ENCODE data around the gene LIMS2.

LIMS2 gene

DNA sequence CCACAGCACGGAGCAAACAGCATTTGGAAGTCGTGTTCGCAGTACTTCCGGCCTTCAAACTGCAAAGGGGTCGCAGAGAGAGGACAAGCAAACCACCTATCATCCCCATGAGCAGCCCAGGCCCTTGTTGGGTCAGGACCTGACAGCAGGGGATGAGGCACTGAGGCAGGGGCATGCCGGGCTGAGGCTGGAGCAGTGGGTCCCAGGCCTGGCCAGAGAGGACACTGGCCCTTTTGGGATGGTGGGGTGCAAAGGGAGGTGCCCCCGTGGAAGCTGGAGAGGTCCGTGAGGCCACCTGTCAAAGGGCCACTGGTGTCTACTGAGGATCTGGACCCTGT is 20.5 kb downstream of the LIMS2 start:
- H3K27me3 ChIP-seq (ENCODE audit: control insufficient read depth, insufficient read depth, low read length), result no peaks in the 10 kb centered on the region
- H3K9me3 ChIP-seq (ENCODE audit: control insufficient read depth, insufficient read depth, low read length), result no peaks in the 10 kb centered on the region
- no peak overlapping the region for H3K27ac ChIP-seq (ENCODE audit: low read depth, low read length)
- no peaks in the 10 kb centered on the region for H3K36me3 ChIP-seq (ENCODE audit: control insufficient read depth, insufficient read depth, low read length)
- no peaks in the 10 kb centered on the region for H3K4me1 ChIP-seq (ENCODE audit: control insufficient read depth, insufficient read depth, low read length)
- H3K9ac ChIP-seq (ENCODE audit: low read depth, low read length), result no peak overlapping the region
- no peak overlapping the region for H3K4me3 ChIP-seq (ENCODE audit: low read depth, low read length)

DNA sequence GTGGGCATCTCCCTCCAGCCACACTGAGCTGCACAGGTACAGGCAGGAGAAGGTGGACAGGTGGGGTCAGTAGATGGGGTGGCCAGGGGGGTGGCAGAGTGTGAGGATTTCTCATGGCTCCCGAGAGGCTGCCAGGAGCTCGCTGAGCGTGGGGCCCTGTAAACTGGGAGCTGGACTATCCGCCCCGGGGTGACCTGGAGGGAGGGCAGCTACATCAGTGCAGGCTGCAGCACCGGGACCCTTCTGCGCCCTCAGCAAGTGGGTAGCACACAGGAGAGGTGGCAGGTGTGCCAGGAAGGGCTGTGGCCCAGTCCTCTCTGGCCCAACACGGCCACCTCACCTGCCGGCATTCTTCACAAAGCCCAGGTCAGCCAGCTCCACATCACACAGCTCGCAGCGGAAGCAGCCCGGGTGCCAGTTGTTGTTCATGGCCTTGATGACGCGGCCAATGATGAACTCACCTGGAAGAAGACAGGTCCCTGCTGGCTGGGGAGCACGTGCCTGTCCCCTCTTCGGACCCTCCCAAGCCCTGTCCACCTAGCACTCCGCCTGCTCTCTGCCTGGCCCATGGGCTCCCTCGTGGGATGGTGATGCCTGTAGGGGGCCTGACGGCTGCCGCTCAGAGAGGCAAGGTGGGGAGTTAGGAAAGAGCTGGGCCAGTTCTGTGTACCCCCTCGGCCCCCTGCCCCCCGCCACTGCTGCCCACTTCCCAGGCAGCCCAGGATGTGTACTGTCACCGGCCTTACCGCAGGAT is 21.1 kb downstream of the LIMS2 start:
- Histone ChIP-seq H3K9ac (ENCODE audit: low read depth, low read length) (no peak overlapping the region), H3K27ac (ENCODE audit: low read depth, low read length) (no peak overlapping the region), H3K27me3 (ENCODE audit: control insufficient read depth, insufficient read depth, low read length) (no peaks in the 10 kb centered on the region), H3K36me3 (ENCODE audit: control insufficient read depth, insufficient read depth, low read length) (no peaks in the 10 kb centered on the region), H3K4me1 (ENCODE audit: control insufficient read depth, insufficient read depth, low read length) (no peaks in the 10 kb centered on the region), H3K9me3 (ENCODE audit: control insufficient read depth, insufficient read depth, low read length) (no peaks in the 10 kb centered on the region), H3K4me3 (ENCODE audit: low read depth, low read length) (no peak overlapping the region)

DNA sequence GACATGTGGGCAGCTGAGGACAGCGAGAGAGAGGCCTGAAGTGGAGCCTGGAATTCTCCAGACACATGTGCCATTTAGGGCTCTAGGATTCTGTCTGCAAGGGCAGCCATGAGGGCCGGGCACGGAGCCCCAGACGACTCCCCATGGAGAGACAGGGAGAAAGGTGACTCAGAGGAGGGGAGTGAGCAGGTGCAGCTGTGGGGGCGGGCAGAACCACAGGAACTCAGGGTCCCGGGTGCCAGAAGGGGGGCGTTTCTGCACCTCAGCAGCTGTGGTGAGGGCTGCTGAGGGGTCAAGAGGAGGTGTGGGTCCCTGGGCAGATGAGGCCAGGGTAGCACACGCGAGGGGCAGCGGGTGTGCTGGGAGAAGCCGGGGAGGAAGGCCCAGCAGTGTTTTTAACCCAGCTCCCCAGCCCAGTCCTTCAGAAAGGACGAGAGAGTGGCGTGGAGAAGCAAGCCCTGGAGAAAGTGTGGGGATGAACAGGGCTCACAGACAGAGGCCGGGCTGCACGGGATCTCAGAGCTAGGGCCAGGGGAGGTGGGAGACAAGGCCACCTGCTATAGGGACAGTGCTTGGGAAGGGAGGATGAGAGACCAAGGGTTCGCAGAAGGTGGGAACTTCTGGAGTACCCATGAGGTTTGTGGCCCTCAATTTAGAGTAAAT is 21.8 kb downstream of the LIMS2 start:
- H3K9ac ChIP-seq (ENCODE audit: low read depth, low read length), result no peak overlapping the region
- no peaks in the 10 kb centered on the region for H3K4me1 ChIP-seq (ENCODE audit: control insufficient read depth, insufficient read depth, low read length)
- H3K4me3 ChIP-seq (ENCODE audit: low read depth, low read length), result no peak overlapping the region
- no peaks in the 10 kb centered on the region for H3K36me3 ChIP-seq (ENCODE audit: control insufficient read depth, insufficient read depth, low read length)
- no peak overlapping the region for H3K27ac ChIP-seq (ENCODE audit: low read depth, low read length)
- H3K9me3 ChIP-seq (ENCODE audit: control insufficient read depth, insufficient read depth, low read length), result no peaks in the 10 kb centered on the region
- no peaks in the 10 kb centered on the region for H3K27me3 ChIP-seq (ENCODE audit: control insufficient read depth, insufficient read depth, low read length)

DNA sequence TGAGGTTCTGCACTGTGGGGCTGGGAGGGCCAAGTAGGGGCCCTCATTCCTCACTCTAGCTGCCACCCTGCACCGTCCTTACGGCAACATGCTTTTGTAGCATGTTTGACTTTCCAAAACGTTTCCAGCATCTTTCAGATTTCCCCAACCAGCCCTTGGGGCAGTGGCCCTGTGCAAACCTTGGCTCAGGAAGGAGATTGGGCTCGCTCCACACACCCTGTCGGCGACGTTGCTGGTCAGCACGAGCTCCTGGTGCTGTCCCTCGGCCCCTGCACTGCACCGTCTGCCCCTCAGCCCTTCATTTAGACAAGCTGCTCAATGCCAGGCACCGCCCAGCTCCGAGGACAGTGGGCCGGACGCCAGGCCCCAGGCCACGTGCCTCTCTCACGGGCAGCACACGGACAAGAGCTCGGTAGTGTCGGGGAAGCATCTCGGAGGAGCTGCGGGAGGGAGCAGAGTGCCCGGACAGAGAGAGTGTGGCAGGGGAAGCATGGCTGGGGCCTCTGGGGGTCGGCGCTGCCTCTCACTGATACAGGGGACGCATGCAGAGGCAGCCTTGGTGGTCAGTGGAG is 22.5 kb downstream of the LIMS2 start:
- Histone ChIP-seq H3K4me3 (ENCODE audit: low read depth, low read length) (no peak overlapping the region), H3K9ac (ENCODE audit: low read depth, low read length) (no peak overlapping the region), H3K27ac (ENCODE audit: low read depth, low read length) (no peak overlapping the region), H3K27me3 (ENCODE audit: control insufficient read depth, insufficient read depth, low read length) (no peaks in the 10 kb centered on the region), H3K9me3 (ENCODE audit: control insufficient read depth, insufficient read depth, low read length) (no peaks in the 10 kb centered on the region), H3K36me3 (ENCODE audit: control insufficient read depth, insufficient read depth, low read length) (no peaks in the 10 kb centered on the region), H3K4me1 (ENCODE audit: control insufficient read depth, insufficient read depth, low read length) (no peaks in the 10 kb centered on the region)

DNA sequence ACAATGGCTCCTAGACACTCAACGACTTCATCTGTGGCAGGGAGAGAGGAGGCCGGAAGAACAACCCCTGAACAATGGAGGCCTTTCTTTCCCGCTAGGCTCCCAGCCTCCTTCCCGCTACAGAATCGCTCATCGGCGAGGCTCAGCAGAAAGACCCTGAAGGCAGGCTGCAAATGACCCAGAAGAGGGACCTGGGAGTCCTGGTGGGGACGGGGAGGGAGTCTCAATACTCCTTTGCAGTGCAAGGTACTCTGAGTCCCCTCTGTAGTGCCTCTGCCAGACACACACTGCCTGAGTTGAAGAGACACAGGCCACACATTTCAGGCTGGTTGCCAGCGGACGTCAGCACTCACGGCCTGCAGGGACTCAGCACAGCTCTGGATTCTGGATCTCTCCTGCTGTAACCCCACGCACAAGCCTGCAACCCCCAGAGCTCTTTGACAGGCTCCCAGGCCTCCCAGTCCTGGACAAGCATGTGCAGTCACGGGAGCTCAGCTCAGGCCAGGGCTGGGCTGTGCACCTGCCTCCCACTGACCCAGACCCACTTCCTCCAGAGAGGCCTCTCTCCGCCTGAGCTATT is 23.3 kb downstream of the LIMS2 start:
- no peaks in the 10 kb centered on the region for H3K4me1 ChIP-seq (ENCODE audit: control insufficient read depth, insufficient read depth, low read length)
- H3K4me3 ChIP-seq (ENCODE audit: low read depth, low read length), result no peak overlapping the region
- H3K9me3 ChIP-seq (ENCODE audit: control insufficient read depth, insufficient read depth, low read length), result no peaks in the 10 kb centered on the region
- no peak overlapping the region for H3K9ac ChIP-seq (ENCODE audit: low read depth, low read length)
- no peaks in the 10 kb centered on the region for H3K27me3 ChIP-seq (ENCODE audit: control insufficient read depth, insufficient read depth, low read length)
- no peak overlapping the region for H3K27ac ChIP-seq (ENCODE audit: low read depth, low read length)
- H3K36me3 ChIP-seq (ENCODE audit: control insufficient read depth, insufficient read depth, low read length), result no peaks in the 10 kb centered on the region

DNA sequence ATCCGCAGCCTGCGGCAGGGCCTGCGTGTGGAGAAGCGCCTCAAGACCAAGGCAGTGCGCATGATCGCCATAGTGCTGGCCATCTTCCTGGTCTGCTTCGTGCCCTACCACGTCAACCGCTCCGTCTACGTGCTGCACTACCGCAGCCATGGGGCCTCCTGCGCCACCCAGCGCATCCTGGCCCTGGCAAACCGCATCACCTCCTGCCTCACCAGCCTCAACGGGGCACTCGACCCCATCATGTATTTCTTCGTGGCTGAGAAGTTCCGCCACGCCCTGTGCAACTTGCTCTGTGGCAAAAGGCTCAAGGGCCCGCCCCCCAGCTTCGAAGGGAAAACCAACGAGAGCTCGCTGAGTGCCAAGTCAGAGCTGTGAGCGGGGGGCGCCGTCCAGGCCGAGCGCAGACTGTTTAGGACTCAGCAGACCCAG is 23.9 kb downstream of the LIMS2 start:
- Histone ChIP-seq H3K9ac (ENCODE audit: low read depth, low read length) (no peak overlapping the region), H3K27me3 (ENCODE audit: control insufficient read depth, insufficient read depth, low read length) (no peaks in the 10 kb centered on the region), H3K9me3 (ENCODE audit: control insufficient read depth, insufficient read depth, low read length) (no peaks in the 10 kb centered on the region), H3K36me3 (ENCODE audit: control insufficient read depth, insufficient read depth, low read length) (no peaks in the 10 kb centered on the region), H3K4me1 (ENCODE audit: control insufficient read depth, insufficient read depth, low read length) (no peaks in the 10 kb centered on the region), H3K27ac (ENCODE audit: low read depth, low read length) (no peak overlapping the region), H3K4me3 (ENCODE audit: low read depth, low read length) (no peak overlapping the region)

DNA sequence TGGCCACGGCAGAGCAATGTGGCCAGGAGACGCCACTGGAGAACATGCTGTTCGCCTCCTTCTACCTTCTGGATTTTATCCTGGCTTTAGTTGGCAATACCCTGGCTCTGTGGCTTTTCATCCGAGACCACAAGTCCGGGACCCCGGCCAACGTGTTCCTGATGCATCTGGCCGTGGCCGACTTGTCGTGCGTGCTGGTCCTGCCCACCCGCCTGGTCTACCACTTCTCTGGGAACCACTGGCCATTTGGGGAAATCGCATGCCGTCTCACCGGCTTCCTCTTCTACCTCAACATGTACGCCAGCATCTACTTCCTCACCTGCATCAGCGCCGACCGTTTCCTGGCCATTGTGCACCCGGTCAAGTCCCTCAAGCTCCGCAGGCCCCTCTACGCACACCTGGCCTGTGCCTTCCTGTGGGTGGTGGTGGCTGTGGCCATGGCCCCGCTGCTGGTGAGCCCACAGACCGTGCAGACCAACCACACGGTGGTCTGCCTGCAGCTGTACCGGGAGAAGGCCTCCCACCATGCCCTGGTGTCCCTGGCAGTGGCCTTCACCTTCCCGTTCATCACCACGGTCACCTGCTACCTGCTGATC is 24.4 kb downstream of the LIMS2 start:
- no peaks in the 10 kb centered on the region for H3K9me3 ChIP-seq (ENCODE audit: control insufficient read depth, insufficient read depth, low read length)
- H3K4me3 ChIP-seq (ENCODE audit: low read depth, low read length), result no peak overlapping the region
- H3K27ac ChIP-seq (ENCODE audit: low read depth, low read length), result no peak overlapping the region
- H3K4me1 ChIP-seq (ENCODE audit: control insufficient read depth, insufficient read depth, low read length), result no peaks in the 10 kb centered on the region
- H3K9ac ChIP-seq (ENCODE audit: low read depth, low read length), result no peak overlapping the region
- H3K27me3 ChIP-seq (ENCODE audit: control insufficient read depth, insufficient read depth, low read length), result no peaks in the 10 kb centered on the region
- H3K36me3 ChIP-seq (ENCODE audit: control insufficient read depth, insufficient read depth, low read length), result no peaks in the 10 kb centered on the region

DNA sequence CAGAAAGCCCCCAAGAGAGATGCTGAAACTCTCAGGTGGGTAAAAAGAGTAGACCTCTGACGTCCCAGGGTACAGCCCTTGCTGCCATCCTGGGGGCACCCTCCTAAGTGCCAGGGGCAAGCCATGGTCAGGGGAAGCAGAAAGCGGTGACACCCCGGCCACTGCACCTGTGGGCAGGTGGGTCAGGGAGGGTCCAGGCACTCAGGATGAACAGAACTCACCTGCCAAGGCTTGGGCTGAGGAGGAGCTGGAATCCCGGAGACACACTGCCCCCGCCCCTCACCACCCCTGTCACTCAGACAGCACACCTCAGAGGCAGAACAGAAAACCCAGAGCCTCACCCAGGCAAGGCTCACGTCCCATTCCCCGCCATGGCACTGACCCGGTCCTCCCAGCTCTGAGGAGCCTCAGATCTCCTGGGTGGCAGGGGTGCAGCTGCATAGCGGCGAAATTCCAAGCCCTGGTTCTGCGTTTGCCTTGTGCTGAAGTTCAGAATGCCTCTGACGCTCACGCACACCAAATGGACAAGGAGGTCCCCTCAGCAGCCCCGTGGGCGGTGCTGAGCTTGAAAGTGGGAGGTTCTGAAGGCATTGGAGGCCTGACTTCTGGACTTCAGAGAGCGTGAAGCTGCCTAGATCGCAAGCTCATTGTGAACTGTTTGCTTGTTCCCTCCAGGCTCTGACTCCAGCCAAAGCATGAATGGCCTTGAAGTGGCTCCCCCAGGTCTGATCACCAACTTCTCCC is 25.1 kb downstream of the LIMS2 start:
- H3K27ac ChIP-seq (ENCODE audit: low read depth, low read length), result no peak overlapping the region
- H3K36me3 ChIP-seq (ENCODE audit: control insufficient read depth, insufficient read depth, low read length), result no peaks in the 10 kb centered on the region
- H3K4me1 ChIP-seq (ENCODE audit: control insufficient read depth, insufficient read depth, low read length), result no peaks in the 10 kb centered on the region
- H3K9me3 ChIP-seq (ENCODE audit: control insufficient read depth, insufficient read depth, low read length), result no peaks in the 10 kb centered on the region
- no peaks in the 10 kb centered on the region for H3K27me3 ChIP-seq (ENCODE audit: control insufficient read depth, insufficient read depth, low read length)
- no peak overlapping the region for H3K4me3 ChIP-seq (ENCODE audit: low read depth, low read length)
- H3K9ac ChIP-seq (ENCODE audit: low read depth, low read length), result no peak overlapping the region

DNA sequence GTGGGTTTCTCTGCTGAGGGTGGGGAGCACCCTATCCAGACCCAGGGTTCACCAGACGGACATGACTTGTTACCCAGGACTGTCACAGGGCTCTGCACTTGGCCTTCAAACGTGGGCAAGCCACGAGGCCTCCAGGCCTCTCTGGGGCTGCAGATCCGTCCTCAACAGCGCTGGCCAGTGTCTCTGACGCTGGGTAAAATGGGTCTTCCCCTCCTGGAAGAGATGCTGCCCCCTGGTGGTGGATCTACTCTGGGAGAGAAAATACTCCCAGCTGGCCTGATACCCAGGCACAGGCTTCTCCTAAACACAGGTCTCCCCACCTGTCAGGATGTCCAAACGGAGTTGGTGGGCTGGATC is 25.7 kb downstream of the LIMS2 start:
- Histone ChIP-seq H3K4me3 (ENCODE audit: low read depth, low read length) (no peak overlapping the region), H3K9ac (ENCODE audit: low read depth, low read length) (no peak overlapping the region), H3K4me1 (ENCODE audit: control insufficient read depth, insufficient read depth, low read length) (no peaks in the 10 kb centered on the region), H3K9me3 (ENCODE audit: control insufficient read depth, insufficient read depth, low read length) (no peaks in the 10 kb centered on the region), H3K36me3 (ENCODE audit: control insufficient read depth, insufficient read depth, low read length) (no peaks in the 10 kb centered on the region), H3K27me3 (ENCODE audit: control insufficient read depth, insufficient read depth, low read length) (no peaks in the 10 kb centered on the region), H3K27ac (ENCODE audit: low read depth, low read length) (no peak overlapping the region)

DNA sequence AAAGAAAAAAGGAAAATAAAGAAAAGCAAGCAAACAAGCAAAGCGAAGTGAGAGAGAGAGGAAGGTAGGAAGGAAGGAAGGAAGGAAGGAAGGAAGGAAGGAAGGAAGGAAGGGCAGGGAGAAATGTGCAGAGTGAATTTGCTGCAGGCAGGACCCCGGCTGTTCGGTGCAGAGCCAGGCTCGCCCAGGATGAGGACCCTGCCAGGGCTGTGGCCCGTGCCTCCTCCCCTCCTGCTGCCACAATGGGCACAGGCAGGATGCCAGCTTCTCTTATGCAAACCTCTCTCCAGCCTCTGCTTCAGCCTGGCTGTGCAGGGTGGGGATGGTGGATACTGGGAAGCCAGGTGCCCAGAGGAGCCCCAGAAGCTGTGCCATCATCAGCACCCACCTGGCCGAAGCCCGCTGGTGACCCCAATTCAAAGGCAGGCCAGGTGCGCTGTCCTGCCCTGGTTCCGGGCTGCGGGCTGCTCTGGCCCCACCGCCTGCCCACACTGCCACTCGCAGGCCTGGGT is 26.2 kb downstream of the LIMS2 start:
- Histone ChIP-seq H3K9ac (ENCODE audit: low read depth, low read length) (no peak overlapping the region), H3K4me1 (ENCODE audit: control insufficient read depth, insufficient read depth, low read length) (no peaks in the 10 kb centered on the region)

More for the DNA sequence above, 26.2 kb downstream of the LIMS2 start:
- Histone ChIP-seq H3K27ac (ENCODE audit: low read depth, low read length) (no peak overlapping the region), H3K36me3 (ENCODE audit: control insufficient read depth, insufficient read depth, low read length) (no peaks in the 10 kb centered on the region), H3K4me3 (ENCODE audit: low read depth, low read length) (no peak overlapping the region), H3K9me3 (ENCODE audit: control insufficient read depth, insufficient read depth, low read length) (no peaks in the 10 kb centered on the region), H3K27me3 (ENCODE audit: control insufficient read depth, insufficient read depth, low read length) (no peaks in the 10 kb centered on the region)

All from HUES48 (cell line).